HCT116 (cell line): ENCODE data around the gene SLC6A11. TPM values are rescaled to one million over a fixed set of nuclear protein-coding genes. Genes with fewer than 3 reads are reported as not detected.

Source experiments
- ATAC-seq: fragments of 200-7000 bp; cut with Tn5 transposase; 2 replicates; pipeline ENCODE4 v1.9.1; 2020; ENCODE audit warnings: mild to moderate bottlenecking, moderate library complexity
- BruUV-seq: library from RNA; stranded (reverse); fragments of 400-500 nt; replicated peaks from 2 replicates; lab custom pipeline; 2021; lab: Mats Ljungman, UMichigan
- CTCF ChIA-PET: fragments of 300-600 bp; sonication (Branson Sonifier 250); formaldehyde crosslinking; loops from one replicate; lab custom pipeline; 2021; ENCODE audit warnings: antibody characterized with exemption; lab: Charles Lee
- POLR2A ChIA-PET: fragments of 300-600, 350-600 bp; sonication (Branson Sonifier 250); formaldehyde crosslinking; loops from one replicate; lab custom pipeline; 2021; ENCODE audit warnings: antibody characterized with exemption; lab: Charles Lee
- RAD21 ChIA-PET, 2 experiments: fragments of 300-600 bp; sonication (Branson Sonifier 250); formaldehyde crosslinking; loops; one replicate each; lab custom pipeline; 2023; ENCODE audit warnings: low total read pairs in 2 of 2; ENCODE audit not compliant: uncharacterized antibody in 2 of 2, unreplicated experiment in 2 of 2, low non-redundant PET in 1 of 2; lab: Charles Lee
- DNase-seq: peaks from one replicate; pipeline ENCODE4 v3.0.0-alpha.2; 2010; ENCODE audit warnings: low read depth, low spot score
- H2AFZ ChIP-seq: fragments of 200-600 bp; shearing (Covaris generic), sonication (generic); 2 replicates; pipeline ENCODE4 v1.6.1; 2017; ENCODE audit warnings: low read depth, mixed run types, mixed read lengths, antibody characterized with exemption, low read length; ENCODE audit not compliant: poor library complexity, severe bottlenecking
- H3K27ac ChIP-seq: 2 replicates; pipeline ENCODE4 v1.5.1; 2012; ENCODE audit warnings: low read depth, low read length
- H3K27me3 ChIP-seq: fragments of 200-600 bp; sonication (generic); 2 replicates; pipeline ENCODE4 v1.6.1; 2016; ENCODE audit warnings: mixed run types, low read length, mixed read lengths; ENCODE audit not compliant: insufficient read depth
- H3K36me3 ChIP-seq, 2 experiments: fragments of 200-500 bp in 1 of 2; fragments of 200-600 bp in 1 of 2; sonication (Bioruptor generic) in 1 of 2; sonication (generic) in 1 of 2; 2 replicates each; pipeline versions ENCODE4 v1.5.1 to v1.6.1; 2014 to 2016; ENCODE audit warnings: low read length in 2 of 2, inconsistent platforms in 1 of 2, mixed read lengths in 1 of 2, mixed run types in 1 of 2; ENCODE audit not compliant: insufficient read depth in 2 of 2, control insufficient read depth in 1 of 2
- H3K4me1 ChIP-seq, 2 experiments: fragments of 200-600 bp in 1 of 2; sonication (generic) in 1 of 2; 2 replicates each; pipeline versions ENCODE4 v1.5.1 to v1.6.1; 2012 to 2017; ENCODE audit warnings: low read length in 2 of 2, inconsistent platforms in 1 of 2, mild to moderate bottlenecking in 1 of 2, mixed read lengths in 1 of 2, mixed run types in 1 of 2, moderate library complexity in 1 of 2; ENCODE audit not compliant: insufficient read depth in 2 of 2, control insufficient read depth in 1 of 2
- H3K4me2 ChIP-seq: fragments of 200-600 bp; sonication (generic); 2 replicates; pipeline ENCODE4 v1.6.1; 2017; ENCODE audit warnings: mixed run types, low read length, mixed read lengths
- H3K4me3 ChIP-seq, 2 experiments: fragments of 200-600 bp in 1 of 2; sonication (generic) in 1 of 2; replicated peaks in 1 of 2; 2 replicates each; pipeline ENCODE4 v1.5.1; 2011 to 2016; ENCODE audit warnings: low read length in 2 of 2, control low read depth in 1 of 2, low read depth in 1 of 2, mild to moderate bottlenecking in 1 of 2, mixed read lengths in 1 of 2, mixed run types in 1 of 2
- H3K79me2 ChIP-seq: fragments of 200-600 bp; sonication (generic); 2 replicates; pipeline ENCODE4 v1.6.1; 2017; ENCODE audit warnings: mild to moderate bottlenecking, mixed run types, low read length, moderate library complexity, mixed read lengths; ENCODE audit not compliant: insufficient read depth
- H3K9ac ChIP-seq: fragments of 200-600 bp; sonication (generic); 2 replicates; pipeline ENCODE4 v1.6.1; 2016; ENCODE audit warnings: low read length, mixed read lengths
- H3K9me2 ChIP-seq: fragments of 200-600 bp; sonication (generic), shearing (Covaris generic); 2 replicates; pipeline ENCODE4 v1.6.1; 2017; ENCODE audit warnings: mixed run types, mild to moderate bottlenecking, moderate library complexity; ENCODE audit not compliant: insufficient read depth
- H3K9me3 ChIP-seq, 2 experiments: fragments of 200-500 bp in 1 of 2; fragments of 200-600 bp in 1 of 2; sonication (Bioruptor generic) in 1 of 2; sonication (generic) in 1 of 2; 2 replicates each; pipeline ENCODE4 v1.6.1; 2014 to 2017; ENCODE audit warnings: low read length in 2 of 2, mixed read lengths in 2 of 2, inconsistent platforms in 1 of 2, low read depth in 1 of 2, mild to moderate bottlenecking in 1 of 2, mixed run types in 1 of 2, moderate library complexity in 1 of 2; ENCODE audit not compliant: control insufficient read depth in 1 of 2, insufficient read depth in 1 of 2
- H4K20me1 ChIP-seq: fragments of 200-600 bp; sonication (generic), shearing (Covaris generic); 2 replicates; pipeline ENCODE4 v1.6.1; 2017; ENCODE audit warnings: mixed run types, mild to moderate bottlenecking, moderate library complexity; ENCODE audit not compliant: insufficient read depth
- CEBPB ChIP-seq: IDR thresholded peaks from 2 replicates; pipeline ENCODE4 v1.6.1; 2012; ENCODE audit warnings: low read depth
- FOSL1 ChIP-seq: IDR thresholded peaks from 2 replicates; pipeline ENCODE4 v1.6.1; 2012; ENCODE audit warnings: low read depth
- JUND ChIP-seq: IDR thresholded peaks from 2 replicates; pipeline ENCODE4 v1.6.1; 2012
- POLR2AphosphoS5 ChIP-seq: IDR thresholded peaks from 2 replicates; pipeline ENCODE4 v1.6.1; 2011; ENCODE audit warnings: mild to moderate bottlenecking, low read depth, low read length, moderate library complexity
- SIN3A ChIP-seq: IDR thresholded peaks from 2 replicates; pipeline ENCODE4 v1.6.1; 2012; ENCODE audit warnings: low read depth
- SRF ChIP-seq: IDR thresholded peaks from 2 replicates; pipeline ENCODE4 v1.6.1; 2012; ENCODE audit warnings: low read depth
- TCF7L2 ChIP-seq: IDR thresholded peaks from 2 replicates; pipeline ENCODE4 v1.7.0; 2011; ENCODE audit warnings: borderline replicate concordance, inconsistent platforms; ENCODE audit not compliant: insufficient read depth, insufficient read length; ENCODE audit errors: extremely low read depth
- YY1 ChIP-seq: IDR thresholded peaks from 2 replicates; pipeline ENCODE4 v1.6.1; 2011; ENCODE audit warnings: low read length, low read depth, moderate library complexity, mild to moderate bottlenecking; ENCODE audit not compliant: insufficient replicate concordance; ENCODE audit errors: extremely low read depth
- ZNF274 ChIP-seq: fragments of 200-500 bp; sonication (Bioruptor generic); IDR thresholded peaks from 2 replicates; pipeline ENCODE4 v1.6.1; 2014; ENCODE audit warnings: mild to moderate bottlenecking, low read depth, low read length, inconsistent platforms
- intact Hi-C: fragments of 100-400 bp; cut with micrococcal nuclease; formaldehyde crosslinking; loops from 2 replicates; pipeline ENCODE4 v1.10.0; 2022
- total RNA-seq: library from RNA; stranded (reverse); gene quantifications from one replicate; pipeline ENCODE4 v1.2.1, GENCODE V29; 2021; ENCODE audit not compliant: unreplicated experiment
- TF ChIP-seq, protein P1 (sequence below): IDR thresholded peaks from 2 replicates; pipeline ENCODE4 v1.6.1; 2012
- TF ChIP-seq, protein P2 (sequence below): IDR thresholded peaks from 2 replicates; pipeline ENCODE4 v1.6.1; 2011; ENCODE audit warnings: mild to moderate bottlenecking, low read length, moderate library complexity; ENCODE audit not compliant: insufficient replicate concordance; ENCODE audit errors: extremely low read depth

SLC6A11 gene
- total RNA-seq, 1 experiment from 2014 or later: not detected

DNA sequence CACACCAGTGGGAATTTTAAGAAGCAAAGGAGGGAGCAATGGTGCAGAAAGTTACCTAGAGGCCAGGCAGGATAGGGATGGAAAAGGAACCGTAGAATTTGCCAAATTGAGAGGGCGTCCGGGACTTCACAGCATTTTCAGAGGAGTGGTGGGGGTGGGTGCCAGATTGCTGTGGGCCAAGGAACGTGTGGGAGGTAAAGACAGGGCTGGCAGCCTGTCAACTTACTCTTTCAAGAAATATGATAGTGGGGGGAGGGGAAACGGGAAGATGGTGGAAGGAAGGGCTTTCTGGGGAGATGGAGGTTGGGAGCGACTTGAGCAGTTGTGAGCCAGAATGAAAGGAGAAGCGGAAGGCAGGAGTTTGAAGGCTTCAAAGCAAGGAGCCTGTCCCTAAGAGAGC, 1.4 kb upstream of the SLC6A11 start:
- ChIA-PET CTCF (no interaction called here), RAD21 (no interaction called here), POLR2A (no interaction called here)
- H3K9me3 ChIP-seq: no peaks in the 10 kb centered on the region
- no peak overlapping the region for H3K4me2 ChIP-seq
- no peak overlapping the region for H3K4me3 ChIP-seq
- H3K27me3 ChIP-seq: peaks cover 26% of the 10 kb centered on the region; the same call in 1 of the 2 replicates
- H3K9ac ChIP-seq: no peak overlapping the region
- no peaks in the 10 kb centered on the region for H3K36me3 ChIP-seq
- H4K20me1 ChIP-seq: no peaks in the 10 kb centered on the region
- H3K79me2 ChIP-seq: no peaks in the 10 kb centered on the region
- ATAC-seq (no peak), DNase-seq (no peak)
- BruUV-seq: no TSS peak
- no peaks in the 10 kb centered on the region for H3K4me1 ChIP-seq
- no peak overlapping the region for H2AFZ ChIP-seq
- H3K9me2 ChIP-seq: no peaks in the 10 kb centered on the region
- no peak for TF ChIP-seq CEBPB
- TF ChIP-seq YY1: no peak
- no peak for TF ChIP-seq FOSL1
- no peak for TF ChIP-seq TCF7L2
- no peak for TF ChIP-seq SRF
- TF ChIP-seq POLR2AphosphoS5: no peak
- TF ChIP-seq, protein P1, sequence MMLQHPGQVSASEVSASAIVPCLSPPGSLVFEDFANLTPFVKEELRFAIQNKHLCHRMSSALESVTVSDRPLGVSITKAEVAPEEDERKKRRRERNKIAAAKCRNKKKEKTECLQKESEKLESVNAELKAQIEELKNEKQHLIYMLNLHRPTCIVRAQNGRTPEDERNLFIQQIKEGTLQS: no peak
- TF ChIP-seq ZNF274: no peak
- no peak for TF ChIP-seq JUND
- TF ChIP-seq, protein P2, sequence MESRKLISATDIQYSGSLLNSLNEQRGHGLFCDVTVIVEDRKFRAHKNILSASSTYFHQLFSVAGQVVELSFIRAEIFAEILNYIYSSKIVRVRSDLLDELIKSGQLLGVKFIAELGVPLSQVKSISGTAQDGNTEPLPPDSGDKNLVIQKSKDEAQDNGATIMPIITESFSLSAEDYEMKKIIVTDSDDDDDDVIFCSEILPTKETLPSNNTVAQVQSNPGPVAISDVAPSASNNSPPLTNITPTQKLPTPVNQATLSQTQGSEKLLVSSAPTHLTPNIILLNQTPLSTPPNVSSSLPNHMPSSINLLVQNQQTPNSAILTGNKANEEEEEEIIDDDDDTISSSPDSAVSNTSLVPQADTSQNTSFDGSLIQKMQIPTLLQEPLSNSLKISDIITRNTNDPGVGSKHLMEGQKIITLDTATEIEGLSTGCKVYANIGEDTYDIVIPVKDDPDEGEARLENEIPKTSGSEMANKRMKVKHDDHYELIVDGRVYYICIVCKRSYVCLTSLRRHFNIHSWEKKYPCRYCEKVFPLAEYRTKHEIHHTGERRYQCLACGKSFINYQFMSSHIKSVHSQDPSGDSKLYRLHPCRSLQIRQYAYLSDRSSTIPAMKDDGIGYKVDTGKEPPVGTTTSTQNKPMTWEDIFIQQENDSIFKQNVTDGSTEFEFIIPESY: no peak
- TF ChIP-seq SIN3A: no peak
- intact Hi-C loops: no loop called here
- H3K27ac ChIP-seq: no peak overlapping the region
